Uterus (tissue), 2 donors: Measurements from ENCODE around the gene POU2F1.

Source experiments
- POLR2A ChIP-seq, 2 donors: fragments of 450-650 bp; IDR thresholded peaks; one replicate each; pipeline ENCODE4 v1.6.1; 2016; ENCODE audit warnings: antibody characterized with exemption in 2 of 2, mild to moderate bottlenecking in 1 of 2, moderate library complexity in 1 of 2
- TF ChIP-seq, protein P1 (sequence below), 4 experiments: fragments of 200-600 bp in 2 of 4; fragments of 450-650 bp in 2 of 4; sonication (generic) in 2 of 4; IDR thresholded peaks; one replicate each; pipeline ENCODE4 v1.5.1; 2016 to 2019; ENCODE audit warnings: antibody characterized with exemption in 4 of 4, mild to moderate bottlenecking in 2 of 4, moderate library complexity in 1 of 4

DNA sequence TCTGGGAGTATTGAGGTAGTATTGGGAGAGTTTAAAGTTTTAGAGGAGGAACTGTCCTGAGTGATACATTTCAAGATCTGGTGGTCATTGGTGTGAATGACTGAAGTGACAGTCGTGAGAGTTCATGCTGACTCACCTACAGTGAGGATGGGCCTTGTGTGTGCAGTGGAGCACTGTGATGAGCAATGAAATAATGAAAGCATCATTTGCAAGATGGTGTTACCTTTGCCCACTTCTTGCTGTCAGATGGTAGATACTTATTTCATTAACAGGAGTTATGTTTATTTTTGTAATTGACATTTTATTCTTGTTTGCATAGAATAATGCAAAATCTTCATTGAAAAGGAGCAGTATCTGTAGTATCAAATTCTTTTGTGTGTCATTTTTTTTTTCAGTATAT is 29.0 kb downstream of the POU2F1 start:
- TF ChIP-seq, protein P1, sequence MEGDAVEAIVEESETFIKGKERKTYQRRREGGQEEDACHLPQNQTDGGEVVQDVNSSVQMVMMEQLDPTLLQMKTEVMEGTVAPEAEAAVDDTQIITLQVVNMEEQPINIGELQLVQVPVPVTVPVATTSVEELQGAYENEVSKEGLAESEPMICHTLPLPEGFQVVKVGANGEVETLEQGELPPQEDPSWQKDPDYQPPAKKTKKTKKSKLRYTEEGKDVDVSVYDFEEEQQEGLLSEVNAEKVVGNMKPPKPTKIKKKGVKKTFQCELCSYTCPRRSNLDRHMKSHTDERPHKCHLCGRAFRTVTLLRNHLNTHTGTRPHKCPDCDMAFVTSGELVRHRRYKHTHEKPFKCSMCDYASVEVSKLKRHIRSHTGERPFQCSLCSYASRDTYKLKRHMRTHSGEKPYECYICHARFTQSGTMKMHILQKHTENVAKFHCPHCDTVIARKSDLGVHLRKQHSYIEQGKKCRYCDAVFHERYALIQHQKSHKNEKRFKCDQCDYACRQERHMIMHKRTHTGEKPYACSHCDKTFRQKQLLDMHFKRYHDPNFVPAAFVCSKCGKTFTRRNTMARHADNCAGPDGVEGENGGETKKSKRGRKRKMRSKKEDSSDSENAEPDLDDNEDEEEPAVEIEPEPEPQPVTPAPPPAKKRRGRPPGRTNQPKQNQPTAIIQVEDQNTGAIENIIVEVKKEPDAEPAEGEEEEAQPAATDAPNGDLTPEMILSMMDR (IDR thresholded peaks at IDR 0.05), result no peak
- no peak for TF ChIP-seq POLR2A (IDR thresholded peaks at IDR 0.05)
